HCT116 (cell line): ENCODE measurements around the gene ZDHHC19. TPM values are rescaled to one million over a fixed set of nuclear protein-coding genes. Genes with fewer than 3 reads are reported as not detected.
"Not testable (repeated sequence)": the region's sequence is repeated elsewhere in the genome, so short reads cannot be mapped to it uniquely, and the experiment has no call there.

Experiments
- ATAC-seq: fragments of 200-7000 bp; cut with Tn5 transposase; 2 replicates; pipeline ENCODE4 v1.9.1; 2020; ENCODE audit warnings: mild to moderate bottlenecking, moderate library complexity
- BruUV-seq: library from RNA; stranded (reverse); fragments of 400-500 nt; replicated peaks from 2 replicates; lab custom pipeline; 2021; lab: Mats Ljungman, UMichigan
- CTCF ChIA-PET: fragments of 300-600 bp; sonication (Branson Sonifier 250); formaldehyde crosslinking; loops from one replicate; lab custom pipeline; 2021; ENCODE audit warnings: antibody characterized with exemption; lab: Charles Lee
- POLR2A ChIA-PET: fragments of 300-600, 350-600 bp; sonication (Branson Sonifier 250); formaldehyde crosslinking; loops from one replicate; lab custom pipeline; 2021; ENCODE audit warnings: antibody characterized with exemption; lab: Charles Lee
- RAD21 ChIA-PET, 2 experiments: fragments of 300-600 bp; sonication (Branson Sonifier 250); formaldehyde crosslinking; loops; one replicate each; lab custom pipeline; 2023; ENCODE audit warnings: low total read pairs in 2 of 2; ENCODE audit not compliant: uncharacterized antibody in 2 of 2, unreplicated experiment in 2 of 2, low non-redundant PET in 1 of 2; lab: Charles Lee
- DNase-seq: peaks from one replicate; pipeline ENCODE4 v3.0.0-alpha.2; 2010; ENCODE audit warnings: low read depth, low spot score
- H2AFZ ChIP-seq: fragments of 200-600 bp; shearing (Covaris generic), sonication (generic); 2 replicates; pipeline ENCODE4 v1.6.1; 2017; ENCODE audit warnings: low read depth, mixed run types, mixed read lengths, antibody characterized with exemption, low read length; ENCODE audit not compliant: poor library complexity, severe bottlenecking
- H3K27ac ChIP-seq: 2 replicates; pipeline ENCODE4 v1.5.1; 2012; ENCODE audit warnings: low read depth, low read length
- H3K27me3 ChIP-seq: fragments of 200-600 bp; sonication (generic); 2 replicates; pipeline ENCODE4 v1.6.1; 2016; ENCODE audit warnings: mixed run types, low read length, mixed read lengths; ENCODE audit not compliant: insufficient read depth
- H3K36me3 ChIP-seq, 2 experiments: fragments of 200-500 bp in 1 of 2; fragments of 200-600 bp in 1 of 2; sonication (Bioruptor generic) in 1 of 2; sonication (generic) in 1 of 2; 2 replicates each; pipeline versions ENCODE4 v1.5.1 to v1.6.1; 2014 to 2016; ENCODE audit warnings: low read length in 2 of 2, inconsistent platforms in 1 of 2, mixed read lengths in 1 of 2, mixed run types in 1 of 2; ENCODE audit not compliant: insufficient read depth in 2 of 2, control insufficient read depth in 1 of 2
- H3K4me1 ChIP-seq, 2 experiments: fragments of 200-600 bp in 1 of 2; sonication (generic) in 1 of 2; 2 replicates each; pipeline versions ENCODE4 v1.5.1 to v1.6.1; 2012 to 2017; ENCODE audit warnings: low read length in 2 of 2, inconsistent platforms in 1 of 2, mild to moderate bottlenecking in 1 of 2, mixed read lengths in 1 of 2, mixed run types in 1 of 2, moderate library complexity in 1 of 2; ENCODE audit not compliant: insufficient read depth in 2 of 2, control insufficient read depth in 1 of 2
- H3K4me2 ChIP-seq: fragments of 200-600 bp; sonication (generic); 2 replicates; pipeline ENCODE4 v1.6.1; 2017; ENCODE audit warnings: mixed run types, low read length, mixed read lengths
- H3K4me3 ChIP-seq, 2 experiments: fragments of 200-600 bp in 1 of 2; sonication (generic) in 1 of 2; replicated peaks in 1 of 2; 2 replicates each; pipeline ENCODE4 v1.5.1; 2011 to 2016; ENCODE audit warnings: low read length in 2 of 2, control low read depth in 1 of 2, low read depth in 1 of 2, mild to moderate bottlenecking in 1 of 2, mixed read lengths in 1 of 2, mixed run types in 1 of 2
- H3K79me2 ChIP-seq: fragments of 200-600 bp; sonication (generic); 2 replicates; pipeline ENCODE4 v1.6.1; 2017; ENCODE audit warnings: mild to moderate bottlenecking, mixed run types, low read length, moderate library complexity, mixed read lengths; ENCODE audit not compliant: insufficient read depth
- H3K9ac ChIP-seq: fragments of 200-600 bp; sonication (generic); 2 replicates; pipeline ENCODE4 v1.6.1; 2016; ENCODE audit warnings: low read length, mixed read lengths
- H3K9me2 ChIP-seq: fragments of 200-600 bp; sonication (generic), shearing (Covaris generic); 2 replicates; pipeline ENCODE4 v1.6.1; 2017; ENCODE audit warnings: mixed run types, mild to moderate bottlenecking, moderate library complexity; ENCODE audit not compliant: insufficient read depth
- H3K9me3 ChIP-seq, 2 experiments: fragments of 200-500 bp in 1 of 2; fragments of 200-600 bp in 1 of 2; sonication (Bioruptor generic) in 1 of 2; sonication (generic) in 1 of 2; 2 replicates each; pipeline ENCODE4 v1.6.1; 2014 to 2017; ENCODE audit warnings: low read length in 2 of 2, mixed read lengths in 2 of 2, inconsistent platforms in 1 of 2, low read depth in 1 of 2, mild to moderate bottlenecking in 1 of 2, mixed run types in 1 of 2, moderate library complexity in 1 of 2; ENCODE audit not compliant: control insufficient read depth in 1 of 2, insufficient read depth in 1 of 2
- H4K20me1 ChIP-seq: fragments of 200-600 bp; sonication (generic), shearing (Covaris generic); 2 replicates; pipeline ENCODE4 v1.6.1; 2017; ENCODE audit warnings: mixed run types, mild to moderate bottlenecking, moderate library complexity; ENCODE audit not compliant: insufficient read depth
- CBX3 ChIP-seq: IDR thresholded peaks from 2 replicates; pipeline ENCODE4 v1.6.1; 2012; ENCODE audit warnings: low read depth
- CEBPB ChIP-seq: IDR thresholded peaks from 2 replicates; pipeline ENCODE4 v1.6.1; 2012; ENCODE audit warnings: low read depth
- EGR1 ChIP-seq: IDR thresholded peaks from 2 replicates; pipeline ENCODE4 v1.6.1; 2012; ENCODE audit warnings: low read depth
- EZH2 ChIP-seq: fragments of 200-600 bp; sonication (generic); IDR thresholded peaks from 2 replicates; pipeline ENCODE4 v1.6.1; 2017; ENCODE audit warnings: antibody characterized with exemption, mixed run types
- FOSL1 ChIP-seq: IDR thresholded peaks from 2 replicates; pipeline ENCODE4 v1.6.1; 2012; ENCODE audit warnings: low read depth
- JUND ChIP-seq: IDR thresholded peaks from 2 replicates; pipeline ENCODE4 v1.6.1; 2012
- POLR2A ChIP-seq: IDR thresholded peaks from 2 replicates; pipeline ENCODE4 v1.7.0; 2011; ENCODE audit warnings: borderline replicate concordance; ENCODE audit not compliant: insufficient read depth, insufficient read length; ENCODE audit errors: extremely low read depth
- RAD21 ChIP-seq: IDR thresholded peaks from 2 replicates; pipeline ENCODE4 v1.6.1; 2012; ENCODE audit warnings: low read depth, mild to moderate bottlenecking
- SIN3A ChIP-seq: IDR thresholded peaks from 2 replicates; pipeline ENCODE4 v1.6.1; 2012; ENCODE audit warnings: low read depth
- SRF ChIP-seq: IDR thresholded peaks from 2 replicates; pipeline ENCODE4 v1.6.1; 2012; ENCODE audit warnings: low read depth
- YY1 ChIP-seq: IDR thresholded peaks from 2 replicates; pipeline ENCODE4 v1.6.1; 2011; ENCODE audit warnings: low read length, low read depth, moderate library complexity, mild to moderate bottlenecking; ENCODE audit not compliant: insufficient replicate concordance; ENCODE audit errors: extremely low read depth
- ZFX ChIP-seq: fragments of 450-650 bp; IDR thresholded peaks from 2 replicates; pipeline ENCODE4 v1.6.1; 2017
- intact Hi-C: fragments of 100-400 bp; cut with micrococcal nuclease; formaldehyde crosslinking; loops from 2 replicates; pipeline ENCODE4 v1.10.0; 2022
- total RNA-seq: library from RNA; stranded (reverse); gene quantifications from one replicate; pipeline ENCODE4 v1.2.1, GENCODE V29; 2021; ENCODE audit not compliant: unreplicated experiment
- TF ChIP-seq, protein P1 (sequence below): IDR thresholded peaks from 2 replicates; pipeline ENCODE4 v1.6.1; 2012
- TF ChIP-seq, protein P2 (sequence below): IDR thresholded peaks from 2 replicates; pipeline ENCODE4 v1.6.1; 2012
- TF ChIP-seq, protein P3 (sequence below), 3 experiments: fragments of 200-600 bp in 1 of 3; sonication (generic) in 1 of 3; IDR thresholded peaks in 2 of 3; conservative IDR thresholded peaks in 1 of 3; 2 replicates each; pipeline ENCODE4 v1.5.1; 2012 to 2017; ENCODE audit warnings: low read depth in 2 of 3, low read length in 2 of 3, antibody characterized with exemption in 1 of 3, borderline replicate concordance in 1 of 3, control low read depth in 1 of 3, mild to moderate bottlenecking in 1 of 3, mixed read lengths in 1 of 3, mixed run types in 1 of 3, moderate library complexity in 1 of 3; ENCODE audit not compliant: insufficient read depth in 1 of 3

The ZDHHC19 gene
- total RNA-seq, 1 experiment from 2014 or later, result not detected

- Histone ChIP-seq H3K9ac (no peak overlapping the region), H3K27ac (no peak overlapping the region), H3K9me2 (no peaks in the 10 kb centered on the region), H3K4me1 (peaks cover 2 to 9% of the 10 kb centered on the region in 2 experiments; a peak in 3 of 4 replicates), H3K79me2 (no peaks in the 10 kb centered on the region), H2AFZ (no peak overlapping the region), H3K4me2 (no peak overlapping the region), H3K4me3 (no peak overlapping the region), H3K9me3 (no peaks in the 10 kb centered on the region), H4K20me1 (no peaks in the 10 kb centered on the region), H3K36me3 (no peaks in the 10 kb centered on the region), H3K27me3 (no peaks in the 10 kb centered on the region)
- BruUV-seq, result no TSS peak
- ChIA-PET POLR2A (no interaction called here), CTCF (no interaction called here), RAD21 (interaction anchor here in 1 of 2 experiments (0.7 kb wide), 1 partner anchor 150 kb away, joined by 3 read pairs; no protein-coding TSS in a partner anchor)
- TF ChIP-seq, protein P1, sequence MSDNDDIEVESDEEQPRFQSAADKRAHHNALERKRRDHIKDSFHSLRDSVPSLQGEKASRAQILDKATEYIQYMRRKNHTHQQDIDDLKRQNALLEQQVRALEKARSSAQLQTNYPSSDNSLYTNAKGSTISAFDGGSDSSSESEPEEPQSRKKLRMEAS, result no peak
- TF ChIP-seq SRF (no peak), EZH2 (no peak)
- ATAC-seq (no peak), DNase-seq (no peak)
- intact Hi-C loops, result no loop called here
Measured at GRCh38 chr3:196184881-196185280, 26.3 kb downstream of the ZDHHC19 start.

DNA sequence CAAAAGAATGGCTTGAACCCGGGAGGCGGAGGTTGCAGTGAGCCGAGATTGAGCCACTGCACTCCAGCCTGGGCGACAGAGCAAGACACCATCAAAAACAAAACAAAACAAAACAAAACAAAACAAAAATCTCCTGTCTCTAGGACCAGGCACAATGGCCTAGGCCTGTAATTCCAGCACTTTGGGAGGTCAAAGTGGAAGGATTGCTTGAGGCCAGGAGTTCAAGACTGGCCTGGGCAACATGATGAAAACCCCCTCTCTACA lies 27.1 kb downstream of the ZDHHC19 start:
- H3K4me2 ChIP-seq, H3K9ac ChIP-seq, H3K27me3 ChIP-seq, CTCF ChIA-PET, ATAC-seq, DNase-seq, H3K36me3 ChIP-seq, H3K9me2 ChIP-seq, H3K9me3 ChIP-seq, H3K4me1 ChIP-seq, intact Hi-C loops, H2AFZ ChIP-seq, H4K20me1 ChIP-seq, H3K79me2 ChIP-seq, POLR2A ChIA-PET, H3K27ac ChIP-seq, BruUV-seq, H3K4me3 ChIP-seq: not testable (repeated sequence)
- RAD21 ChIA-PET, result interaction anchor here (0.6 to 0.7 kb wide), 2 partner anchors 150 to 1910 kb away, joined by 3 read pairs; no protein-coding TSS in a partner anchor

GRCh38 chr3:196181127-196181546 lies 30.1 kb downstream of the ZDHHC19 start:
- no peak overlapping the region for H3K9ac ChIP-seq
- H3K4me2 ChIP-seq, result no peak overlapping the region
- H3K36me3 ChIP-seq, result no peaks in the 10 kb centered on the region
- POLR2A ChIA-PET, result no interaction called here
- DNase-seq, result no peak
- H3K4me1 ChIP-seq, result peaks cover 2 to 9% of the 10 kb centered on the region in 2 experiments; a peak in 3 of 4 replicates
- H3K27me3 ChIP-seq, result no peaks in the 10 kb centered on the region
- H3K4me3 ChIP-seq, result no peak overlapping the region
- H4K20me1 ChIP-seq, result no peaks in the 10 kb centered on the region
- H3K9me2 ChIP-seq, result no peaks in the 10 kb centered on the region
- no peaks in the 10 kb centered on the region for H3K9me3 ChIP-seq
- RAD21 ChIA-PET, result no interaction called here
- intact Hi-C loops, result no loop called here
- no TSS peak for BruUV-seq
- no peak overlapping the region for H3K27ac ChIP-seq
- H2AFZ ChIP-seq, result no peak overlapping the region
- H3K79me2 ChIP-seq, result no peaks in the 10 kb centered on the region
- CTCF ChIA-PET, result no interaction called here
- ATAC-seq, result no peak
- TF ChIP-seq ZFX (no peak), FOSL1 (no peak), CBX3 (no peak), SIN3A (no peak), CEBPB (no peak), YY1 (no peak), SRF (no peak), EGR1 (no peak), RAD21 (no peak), POLR2A (no peak), EZH2 (no peak), JUND (no peak)
- TF ChIP-seq, protein P2, sequence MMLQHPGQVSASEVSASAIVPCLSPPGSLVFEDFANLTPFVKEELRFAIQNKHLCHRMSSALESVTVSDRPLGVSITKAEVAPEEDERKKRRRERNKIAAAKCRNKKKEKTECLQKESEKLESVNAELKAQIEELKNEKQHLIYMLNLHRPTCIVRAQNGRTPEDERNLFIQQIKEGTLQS, result no peak
- TF ChIP-seq, protein P3, sequence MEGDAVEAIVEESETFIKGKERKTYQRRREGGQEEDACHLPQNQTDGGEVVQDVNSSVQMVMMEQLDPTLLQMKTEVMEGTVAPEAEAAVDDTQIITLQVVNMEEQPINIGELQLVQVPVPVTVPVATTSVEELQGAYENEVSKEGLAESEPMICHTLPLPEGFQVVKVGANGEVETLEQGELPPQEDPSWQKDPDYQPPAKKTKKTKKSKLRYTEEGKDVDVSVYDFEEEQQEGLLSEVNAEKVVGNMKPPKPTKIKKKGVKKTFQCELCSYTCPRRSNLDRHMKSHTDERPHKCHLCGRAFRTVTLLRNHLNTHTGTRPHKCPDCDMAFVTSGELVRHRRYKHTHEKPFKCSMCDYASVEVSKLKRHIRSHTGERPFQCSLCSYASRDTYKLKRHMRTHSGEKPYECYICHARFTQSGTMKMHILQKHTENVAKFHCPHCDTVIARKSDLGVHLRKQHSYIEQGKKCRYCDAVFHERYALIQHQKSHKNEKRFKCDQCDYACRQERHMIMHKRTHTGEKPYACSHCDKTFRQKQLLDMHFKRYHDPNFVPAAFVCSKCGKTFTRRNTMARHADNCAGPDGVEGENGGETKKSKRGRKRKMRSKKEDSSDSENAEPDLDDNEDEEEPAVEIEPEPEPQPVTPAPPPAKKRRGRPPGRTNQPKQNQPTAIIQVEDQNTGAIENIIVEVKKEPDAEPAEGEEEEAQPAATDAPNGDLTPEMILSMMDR (IDR thresholded peaks at IDR 0.05 in 2 of 3, conservative IDR thresholded peaks at IDR 0.05 in 1 of 3; ENCODE audit: borderline replicate concordance in 1 of 3, insufficient read depth in 1 of 3, low read depth in 2 of 3, low read length in 2 of 3), result no peak
